Activated CD8-positive, alpha-beta memory T cell treated with anti-CD3 and anti-CD28 coated beads, Interleukin-2, amount 50 U/mL, for 4 hours (primary cell): Measurements from ENCODE around the gene OTUD1.

Experiments
- DNase-seq: peaks from one replicate; pipeline ENCODE4 v3.0.0-alpha.2; 2020

The OTUD1 gene

DNA sequence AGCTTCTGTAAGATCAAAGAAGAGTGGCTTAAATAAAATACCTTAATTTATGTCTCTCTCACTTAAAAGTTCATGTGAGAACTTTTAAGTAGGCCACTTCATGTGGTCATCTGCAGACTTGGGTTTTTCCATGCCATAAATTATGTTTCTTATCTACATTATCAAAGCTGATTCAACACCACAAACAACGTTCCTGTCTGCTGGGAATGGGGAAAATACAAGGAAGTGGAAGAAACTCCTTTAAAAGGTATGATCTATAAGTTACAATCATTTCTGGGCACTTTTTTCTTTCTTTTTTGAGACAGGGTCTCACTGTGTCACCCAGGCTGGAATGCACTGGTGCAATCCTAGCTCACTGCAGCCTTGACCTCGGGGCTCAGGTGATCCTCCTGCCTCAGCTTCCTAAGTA, 16.9 kb upstream of the OTUD1 start:
- no peak for DNase-seq

DNA sequence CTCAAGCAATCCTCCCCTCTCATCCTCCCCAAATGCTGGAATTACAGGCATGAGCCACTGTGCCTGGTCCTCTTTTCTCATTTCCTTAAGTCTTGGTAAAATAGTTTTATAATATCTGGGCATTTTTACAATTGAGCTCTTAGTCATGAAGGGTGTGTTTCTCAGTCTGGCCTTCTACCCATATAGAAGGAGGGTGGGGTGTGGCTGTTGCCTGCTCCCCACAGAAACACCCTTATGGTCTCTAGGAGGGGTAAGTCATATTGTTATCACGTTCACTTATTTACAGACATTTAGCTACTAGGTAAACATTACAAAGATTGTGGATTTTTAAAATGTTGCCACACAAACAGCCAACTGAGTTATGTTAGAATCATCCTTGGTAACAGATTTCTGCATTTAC, 6.7 kb upstream of the OTUD1 start:
- no peak for DNase-seq

DNA sequence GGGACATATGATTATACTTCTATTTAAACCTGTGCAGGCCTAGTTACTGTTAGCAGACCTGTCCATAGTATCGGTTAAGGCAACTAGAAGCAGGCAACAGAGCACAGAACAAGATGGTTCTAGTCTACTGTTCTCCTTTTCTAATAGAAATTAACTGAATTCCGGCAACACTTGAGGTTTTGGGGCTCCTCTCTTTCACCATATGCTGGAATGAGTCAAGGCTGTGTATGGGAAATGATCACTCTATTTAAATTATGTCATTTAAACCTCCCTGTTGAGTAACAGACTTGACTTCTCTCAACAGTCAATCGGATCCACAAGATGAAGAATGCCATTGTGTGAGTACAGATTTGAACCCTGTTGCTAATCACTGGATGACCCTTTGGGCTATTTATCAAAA, 6.2 kb upstream of the OTUD1 start:
- no peak for DNase-seq

DNA sequence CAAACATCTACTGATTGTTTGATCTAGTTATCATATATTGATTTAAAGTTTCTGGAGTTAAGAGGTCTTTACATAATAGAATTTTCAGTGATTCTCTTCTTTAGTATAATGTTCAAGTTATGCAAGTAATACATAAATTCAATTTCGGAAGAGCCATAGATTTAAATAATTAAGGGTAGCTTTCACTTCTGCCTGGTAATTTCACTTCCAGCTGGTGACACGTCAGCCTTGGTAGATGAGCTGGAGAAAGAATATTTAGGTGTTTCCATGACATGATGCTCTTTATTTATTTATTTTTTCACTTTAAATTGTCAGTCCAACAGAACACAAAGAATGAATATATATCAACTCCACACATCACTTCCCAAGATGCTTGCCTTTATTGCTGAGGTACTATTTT, 5.2 kb upstream of the OTUD1 start:
- no peak for DNase-seq

DNA sequence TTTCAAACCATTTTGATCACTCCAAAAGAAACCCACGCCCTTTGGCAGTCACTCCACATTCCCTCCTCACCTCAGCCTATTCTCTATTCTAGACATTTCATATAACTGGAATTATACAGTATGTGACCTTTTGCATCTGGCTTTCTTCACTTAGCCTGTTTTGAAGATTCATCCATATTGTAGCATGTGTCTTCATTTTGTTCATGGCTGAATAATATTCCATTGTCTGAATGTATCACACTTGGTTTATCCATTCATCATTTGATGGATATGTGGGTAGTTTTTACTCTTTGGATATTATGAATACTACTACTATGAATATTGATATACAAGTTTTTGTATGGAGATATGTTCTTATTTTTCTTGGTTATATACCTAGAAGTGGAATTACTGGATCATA, 3.5 kb upstream of the OTUD1 start:
- DNase-seq: no peak

DNA sequence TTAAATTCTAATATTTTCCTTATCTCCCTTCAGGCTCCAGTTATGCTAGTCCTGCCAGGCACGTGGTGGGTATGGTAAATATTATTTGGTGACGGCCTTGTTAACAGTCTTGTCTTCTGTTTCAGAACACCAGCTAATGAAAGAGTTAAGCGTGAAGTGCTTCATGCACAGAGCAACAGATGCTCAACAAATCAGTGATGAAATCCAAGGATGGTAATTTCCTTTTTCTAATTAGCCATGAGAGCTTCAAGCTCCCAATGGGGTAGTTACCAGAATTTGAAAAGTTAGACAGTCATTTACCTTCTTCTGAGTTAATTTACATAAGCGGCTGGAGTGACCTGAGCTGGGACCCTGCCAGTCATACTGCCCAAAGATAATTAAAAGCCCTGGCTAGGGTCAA, 1.9 kb upstream of the OTUD1 start:
- no peak for DNase-seq

DNA sequence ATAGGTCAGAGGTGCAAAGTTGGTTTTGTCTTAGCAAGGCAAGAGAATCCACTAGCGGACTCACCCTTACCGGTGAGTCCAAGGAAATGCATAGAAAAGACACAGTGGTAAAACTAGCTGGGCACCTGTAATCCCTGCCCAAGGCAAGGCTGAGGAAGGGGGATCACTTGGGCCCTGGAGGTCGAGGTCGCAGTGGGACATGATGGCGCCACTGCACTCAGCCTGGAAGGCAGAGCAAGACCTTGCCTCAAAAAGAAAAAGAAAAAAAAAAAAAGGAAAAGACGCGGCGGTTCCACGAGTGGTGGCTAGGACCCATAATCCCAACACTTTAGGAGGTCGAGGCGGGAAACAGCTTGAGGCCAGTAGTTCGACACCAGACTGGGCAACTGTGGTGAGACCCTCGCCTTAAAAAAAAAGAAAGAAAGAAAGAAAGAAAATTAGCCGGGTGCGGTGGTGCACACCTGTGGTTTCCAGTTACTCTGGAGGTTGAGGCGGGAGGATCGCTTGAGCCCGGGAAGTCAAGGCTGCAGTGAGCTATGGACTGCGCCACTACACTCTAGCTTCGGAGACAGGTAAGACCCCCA, 820 bp upstream of the OTUD1 start:
- no peak for DNase-seq

DNA sequence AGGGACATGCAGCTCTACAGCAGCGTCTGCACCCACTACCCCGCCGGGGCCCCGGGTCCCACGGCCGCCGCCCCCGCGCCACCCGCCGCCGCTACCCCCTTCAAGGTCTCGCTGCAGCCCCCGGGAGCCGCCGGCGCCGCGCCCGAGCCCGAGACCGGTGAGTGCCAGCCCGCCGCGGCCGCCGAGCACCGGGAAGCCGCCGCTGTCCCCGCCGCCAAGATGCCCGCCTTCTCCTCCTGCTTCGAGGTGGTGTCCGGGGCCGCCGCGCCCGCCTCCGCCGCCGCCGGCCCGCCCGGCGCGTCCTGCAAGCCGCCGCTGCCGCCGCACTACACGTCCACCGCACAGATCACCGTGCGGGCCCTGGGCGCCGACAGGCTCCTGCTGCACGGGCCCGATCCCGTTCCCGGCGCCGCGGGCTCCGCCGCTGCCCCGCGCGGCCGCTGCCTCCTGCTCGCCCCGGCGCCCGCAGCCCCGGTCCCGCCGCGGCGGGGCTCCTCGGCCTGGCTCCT, 631 bp downstream of the OTUD1 start:
- no peak for DNase-seq

DNA sequence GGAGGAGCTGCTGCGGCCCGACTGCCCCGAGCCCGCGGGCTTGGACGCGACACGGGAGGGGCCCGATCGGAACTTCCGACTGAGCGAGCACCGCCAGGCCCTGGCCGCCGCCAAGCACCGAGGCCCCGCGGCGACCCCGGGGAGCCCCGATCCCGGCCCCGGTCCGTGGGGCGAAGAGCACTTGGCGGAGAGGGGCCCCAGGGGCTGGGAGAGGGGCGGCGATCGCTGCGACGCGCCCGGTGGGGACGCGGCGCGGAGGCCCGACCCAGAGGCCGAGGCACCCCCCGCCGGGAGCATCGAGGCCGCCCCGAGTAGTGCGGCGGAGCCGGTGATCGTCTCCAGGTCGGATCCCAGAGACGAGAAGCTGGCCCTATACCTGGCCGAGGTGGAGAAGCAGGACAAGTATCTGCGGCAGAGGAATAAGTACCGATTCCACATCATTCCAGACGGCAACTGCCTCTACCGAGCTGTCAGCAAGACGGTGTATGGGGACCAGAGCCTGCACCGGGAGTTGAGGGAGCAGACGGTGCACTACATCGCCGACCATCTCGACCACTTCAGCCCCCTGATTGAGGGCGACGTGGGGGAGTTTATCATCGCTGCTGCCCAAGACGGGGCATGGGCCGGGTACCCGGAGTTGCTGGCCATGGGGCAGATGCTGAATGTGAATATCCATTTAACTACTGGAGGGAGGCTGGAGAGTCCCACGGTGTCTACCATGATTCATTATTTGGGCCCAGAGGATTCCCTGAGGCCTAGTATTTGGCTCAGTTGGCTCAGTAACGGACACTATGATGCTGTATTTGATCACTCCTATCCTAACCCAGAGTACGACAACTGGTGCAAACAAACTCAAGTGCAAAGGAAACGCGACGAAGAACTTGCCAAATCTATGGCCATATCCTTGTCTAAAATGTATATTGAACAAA, 1.4 kb downstream of the OTUD1 start:
- DNase-seq: peak; percentile 23

DNA sequence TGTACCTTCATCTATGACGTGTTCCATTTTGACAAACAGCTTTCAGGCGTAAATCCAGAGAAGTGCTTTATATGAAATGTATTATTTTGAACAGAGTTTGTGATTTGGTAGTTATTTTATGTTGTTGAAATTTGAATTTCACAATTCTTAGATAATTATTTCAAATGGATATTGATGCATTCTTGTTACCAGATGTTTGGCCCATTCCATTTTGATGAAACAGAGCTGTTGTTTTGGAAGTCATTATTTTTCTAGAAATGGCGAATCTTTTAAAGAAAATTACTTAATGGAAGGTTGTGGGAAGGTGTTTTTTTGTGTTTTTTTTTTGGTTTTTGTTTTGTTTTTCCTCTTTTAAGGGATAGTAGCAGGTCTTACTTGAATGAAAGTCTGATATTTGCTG, 2.4 kb downstream of the OTUD1 start:
- DNase-seq: no peak

DNA sequence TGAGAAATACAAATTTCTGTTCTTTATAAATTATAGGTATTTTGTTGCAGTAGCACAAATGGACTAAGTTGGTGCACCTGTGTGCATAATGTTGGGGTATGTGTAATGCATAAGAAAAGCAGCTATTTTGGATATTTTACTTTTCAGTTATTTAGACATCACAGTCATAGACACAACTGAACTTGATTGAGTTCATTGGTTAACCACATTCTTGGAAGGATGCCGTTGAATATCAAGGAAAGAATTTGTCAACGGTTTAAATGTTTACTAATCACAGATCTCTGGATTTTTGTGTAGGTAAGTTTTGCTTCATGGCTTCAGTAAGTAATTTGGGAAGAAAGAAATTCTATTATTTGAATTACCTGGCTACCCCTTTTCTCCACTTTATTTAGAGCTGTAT, 4.1 kb downstream of the OTUD1 start:
- no peak for DNase-seq

DNA sequence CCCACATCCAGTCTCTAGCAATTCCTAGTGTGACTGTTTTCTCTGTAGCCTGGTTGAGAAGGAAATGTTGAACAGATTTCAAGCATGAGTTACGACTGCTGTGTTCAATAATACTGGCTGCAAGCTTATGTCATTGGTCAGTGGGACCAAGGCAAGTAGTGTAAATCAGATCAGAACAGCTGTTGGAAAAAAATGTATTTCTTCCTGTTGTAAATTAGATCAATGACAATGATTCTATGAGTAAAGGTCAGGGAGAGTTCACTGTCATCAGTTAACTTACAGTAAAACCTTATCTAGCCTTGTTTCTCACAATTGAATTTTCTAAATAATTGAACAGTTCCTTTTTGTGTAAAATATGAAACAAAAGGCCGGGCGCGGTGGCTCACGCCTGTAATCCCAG, 6.7 kb downstream of the OTUD1 start:
- DNase-seq: no peak

DNA sequence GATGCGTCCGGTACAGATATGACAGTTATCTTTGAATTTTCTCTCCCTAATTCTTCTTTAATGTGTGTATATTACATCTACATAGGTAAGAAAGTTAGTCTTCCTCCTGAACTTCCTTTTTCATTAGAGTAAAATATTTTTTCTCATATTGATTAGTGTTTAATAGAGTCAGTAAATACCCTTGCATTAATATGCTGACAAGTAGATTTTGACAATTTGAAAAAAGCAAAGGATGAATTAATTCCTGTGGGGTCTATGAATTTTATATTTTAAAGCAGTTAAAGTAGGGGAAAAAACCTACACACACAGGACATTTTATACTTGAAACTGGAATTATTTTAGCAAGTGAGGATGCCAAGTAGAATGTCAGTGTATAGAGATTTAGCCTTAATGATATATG, 9.4 kb downstream of the OTUD1 start:
- DNase-seq: no peak

DNA sequence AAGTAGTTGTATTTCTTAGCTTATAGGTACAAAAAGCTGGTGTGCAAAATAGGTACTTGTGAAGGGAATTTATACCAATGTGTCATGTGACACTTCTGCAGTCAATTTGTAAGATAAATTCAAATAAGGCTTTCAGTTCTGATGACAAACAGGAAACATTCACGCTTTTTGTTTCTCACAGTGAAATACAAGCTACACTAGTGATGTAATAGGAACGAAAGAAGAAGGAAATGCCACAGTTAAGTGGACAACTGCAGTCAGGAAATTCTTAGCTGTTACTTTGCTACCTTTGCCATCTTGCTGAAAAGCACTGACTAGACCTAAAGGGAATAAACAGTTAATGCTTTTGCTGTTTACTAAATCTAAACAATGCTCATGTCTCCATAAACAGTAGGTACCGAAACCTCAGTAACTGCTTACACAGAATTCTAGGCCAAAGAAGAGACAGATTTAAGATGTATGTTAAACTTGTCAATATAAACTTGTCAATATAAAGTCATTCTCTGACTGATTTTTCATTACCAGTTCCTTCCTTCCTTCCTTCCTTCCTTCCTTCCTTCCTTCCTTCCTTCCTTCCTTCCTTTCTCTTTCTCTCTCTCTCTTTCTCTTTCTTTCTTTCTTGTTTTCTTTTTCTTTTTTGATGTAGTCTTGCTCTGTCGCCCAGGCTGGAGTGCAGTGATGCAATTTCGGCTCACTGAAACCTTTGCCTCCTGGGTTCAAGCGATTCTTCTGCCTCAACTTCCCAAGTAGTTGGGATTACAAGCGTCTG, 10.1 kb downstream of the OTUD1 start:
- no peak for DNase-seq

DNA sequence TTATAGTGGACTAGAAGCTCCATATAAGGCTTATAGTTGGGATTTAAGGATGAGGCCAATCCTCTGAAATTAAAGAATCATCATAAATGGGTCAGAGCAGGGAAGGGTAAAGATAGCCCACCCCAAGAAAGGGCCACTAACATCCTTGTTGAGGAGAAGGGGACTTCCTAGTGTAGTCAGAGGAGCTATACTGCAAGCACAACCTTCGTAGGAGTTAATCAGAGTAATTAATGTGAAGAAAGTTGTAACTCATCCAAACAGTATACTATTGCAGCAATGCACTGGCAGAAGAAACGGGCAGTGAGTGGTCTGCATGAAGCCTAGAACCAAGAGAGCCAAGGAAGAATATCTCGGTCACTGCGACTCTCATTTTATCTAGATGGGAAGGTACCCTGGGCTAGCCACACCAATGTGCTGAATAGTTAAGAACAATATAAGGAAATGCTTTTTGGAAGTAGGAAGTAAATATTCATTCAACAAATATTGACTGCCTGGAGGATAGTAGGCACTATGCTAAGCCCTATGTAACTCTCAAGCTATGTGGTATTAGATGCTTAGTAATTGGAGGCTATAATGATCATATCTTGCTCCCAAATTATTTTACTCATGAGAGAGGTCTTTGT, 13.3 kb downstream of the OTUD1 start:
- DNase-seq: no peak

DNA sequence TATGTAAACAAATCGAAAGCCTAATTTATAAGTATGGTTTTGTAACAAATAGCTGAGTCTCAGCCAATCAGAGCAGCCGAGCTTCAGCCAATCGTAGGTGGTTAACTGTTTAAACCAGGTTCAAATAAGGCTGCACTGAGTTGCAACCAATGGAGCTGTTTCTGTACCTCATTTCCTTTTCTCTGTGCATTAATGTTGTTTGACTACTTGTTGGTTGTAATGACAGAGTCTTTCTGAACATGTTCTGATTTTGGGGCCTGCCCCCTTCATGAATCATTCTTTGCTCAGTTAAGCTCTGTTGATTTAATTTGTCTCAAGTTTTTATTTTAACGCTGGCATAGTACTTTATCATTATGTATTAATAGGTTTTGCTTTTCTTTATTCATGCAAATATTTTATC, 14.6 kb downstream of the OTUD1 start:
- no peak for DNase-seq

DNA sequence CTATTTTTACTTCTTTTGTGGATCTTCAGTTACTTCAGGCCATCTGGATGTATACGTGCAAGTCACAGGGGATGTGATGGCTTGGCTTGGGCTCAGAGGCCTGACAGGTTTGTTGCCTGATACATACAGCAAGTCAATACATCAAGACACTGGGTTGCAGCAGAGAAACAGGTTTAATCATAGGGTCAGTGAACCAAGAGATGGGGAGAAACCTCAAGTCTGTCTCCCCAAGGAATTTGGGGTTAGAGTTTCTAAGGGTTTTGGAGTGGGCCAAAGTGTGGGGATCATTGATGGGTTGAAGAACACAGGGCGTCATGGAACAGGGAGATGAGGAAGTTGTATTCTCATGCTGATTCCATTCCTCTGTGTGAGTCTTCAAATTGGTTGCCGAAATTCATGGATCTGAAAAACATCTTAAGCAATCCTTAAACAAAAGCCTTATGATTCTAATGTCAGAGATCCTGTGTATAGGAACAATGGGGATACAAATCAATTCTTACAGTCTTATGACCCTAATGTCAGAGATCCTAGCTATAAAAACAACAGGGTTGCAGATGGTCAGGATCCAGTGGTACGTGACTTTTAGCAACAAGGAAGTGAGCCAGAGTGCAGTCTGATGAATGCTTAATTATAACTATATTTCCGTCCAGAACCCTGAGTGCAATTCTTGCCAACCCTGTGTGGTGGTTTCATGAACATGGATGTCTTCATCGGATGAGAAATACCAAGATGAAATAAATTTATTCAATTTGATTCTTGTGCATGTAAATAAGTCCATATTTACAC, 18.9 kb downstream of the OTUD1 start:
- no peak for DNase-seq

DNA sequence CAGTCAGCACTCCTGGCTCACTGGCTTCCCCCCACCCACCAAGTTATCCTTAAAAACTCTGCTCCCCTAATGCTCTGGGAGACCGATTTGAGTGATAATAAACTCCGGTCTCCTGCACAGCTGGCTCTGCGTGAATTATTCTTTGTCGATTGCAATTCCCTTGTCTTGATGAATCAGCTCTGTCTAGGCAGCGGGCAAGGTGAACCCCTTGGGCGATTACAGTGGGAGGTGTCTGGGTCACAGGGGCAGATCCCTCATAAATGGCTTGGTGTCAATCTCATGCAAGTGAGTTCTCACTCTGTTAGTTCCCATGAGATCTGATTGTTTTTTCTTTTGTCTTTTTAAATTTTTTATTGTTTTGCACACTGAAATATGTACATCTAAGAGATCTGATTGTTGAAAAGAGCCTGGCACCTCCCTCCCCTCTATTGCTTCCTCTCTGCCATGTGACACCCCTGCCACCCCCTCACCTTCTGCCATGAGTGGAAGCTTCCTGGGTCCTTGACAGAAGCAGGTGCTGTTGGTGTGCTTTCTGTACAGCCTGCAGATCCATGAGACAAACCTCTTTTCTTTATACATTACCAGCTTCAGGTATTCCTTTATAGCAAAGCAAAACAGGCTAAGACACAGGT, 20.5 kb downstream of the OTUD1 start:
- no peak for DNase-seq

DNA sequence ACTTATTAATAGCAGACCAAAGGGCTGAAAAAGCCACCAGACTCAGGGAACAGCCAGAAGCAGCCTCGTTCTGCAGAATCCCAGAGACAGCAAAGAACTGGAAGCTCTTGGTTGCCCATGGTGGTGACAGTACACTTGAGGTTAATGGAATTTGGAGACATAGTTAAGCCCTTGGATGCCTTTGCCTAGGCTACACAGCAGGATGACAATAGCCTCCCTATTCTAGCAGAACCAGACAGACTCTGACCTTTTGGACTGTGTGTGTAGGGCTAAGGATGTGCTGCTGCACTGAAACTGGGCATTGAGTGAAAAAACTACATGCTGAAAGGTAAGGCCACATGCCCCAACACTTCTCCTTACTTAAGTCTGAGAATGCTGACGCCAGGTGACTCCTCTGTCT, 22.7 kb downstream of the OTUD1 start:
- DNase-seq: no peak

DNA sequence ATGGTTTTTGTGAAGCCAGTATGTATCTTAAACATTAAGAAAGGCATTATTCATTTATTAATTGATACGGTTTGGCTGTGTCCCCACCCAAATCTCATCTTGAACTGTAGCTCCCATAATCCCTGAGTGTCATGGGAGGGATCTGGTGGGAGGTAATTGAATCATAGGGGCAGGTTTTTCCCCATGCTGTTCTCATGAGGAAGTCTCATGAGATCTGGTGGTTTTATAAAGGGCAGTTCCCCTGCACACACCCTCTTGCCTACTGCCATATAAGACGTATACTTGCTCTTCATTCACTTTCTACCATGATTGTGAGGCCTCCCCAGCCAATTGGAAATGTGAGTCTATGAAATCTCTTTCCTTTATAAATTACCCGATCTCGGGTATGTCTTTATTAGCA, 28.1 kb downstream of the OTUD1 start:
- no peak for DNase-seq

DNA sequence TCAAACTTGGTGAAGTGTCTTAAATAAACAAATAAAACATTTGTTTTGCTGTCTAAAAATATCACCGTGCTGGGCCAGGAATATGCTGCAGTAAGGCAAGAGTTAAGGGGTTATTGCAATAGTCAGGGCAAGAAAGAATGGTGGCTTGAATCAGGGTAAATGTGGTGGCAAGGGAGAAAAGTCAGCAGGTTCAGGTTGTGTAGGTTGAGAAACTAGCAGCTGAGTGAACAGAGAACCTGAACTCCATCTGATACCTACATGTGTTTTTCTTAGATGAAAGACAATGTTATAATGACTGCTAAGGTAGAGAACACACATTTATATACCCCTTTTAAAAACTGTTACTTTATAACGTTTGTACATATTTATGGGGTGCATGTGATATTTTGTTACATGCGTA, 28.7 kb downstream of the OTUD1 start:
- DNase-seq: no peak
